GM12874 (cell line): Measurements from ENCODE around the gene SYT2.

Experiments used
- TF ChIP-seq, protein P1 (sequence below): IDR thresholded peaks from 2 replicates; pipeline ENCODE4 v1.5.1; 2011; ENCODE audit warnings: low read depth, mild to moderate bottlenecking, control low read depth, low read length, moderate library complexity; ENCODE audit not compliant: insufficient read depth

The SYT2 gene

DNA sequence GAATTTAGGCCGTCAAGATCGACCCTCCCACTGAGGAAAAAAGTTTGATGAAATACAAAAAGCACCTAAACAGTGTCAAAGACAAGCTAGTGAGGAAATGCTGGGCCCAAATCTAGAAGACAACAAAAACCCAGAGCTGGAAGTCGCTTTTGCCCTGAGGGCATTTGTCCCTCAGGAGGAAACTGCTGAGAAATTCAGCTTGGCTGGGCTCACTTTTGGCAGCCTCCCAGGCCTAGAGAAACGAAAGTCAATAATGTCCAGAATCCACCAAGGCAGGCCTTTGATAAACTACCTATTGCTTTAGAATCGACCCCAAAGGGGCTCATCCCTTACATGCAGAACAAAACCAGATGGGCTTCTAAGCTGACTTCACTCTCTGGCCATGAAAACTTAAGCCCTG lies 38.9 kb downstream of the SYT2 start:
- TF ChIP-seq, protein P1, sequence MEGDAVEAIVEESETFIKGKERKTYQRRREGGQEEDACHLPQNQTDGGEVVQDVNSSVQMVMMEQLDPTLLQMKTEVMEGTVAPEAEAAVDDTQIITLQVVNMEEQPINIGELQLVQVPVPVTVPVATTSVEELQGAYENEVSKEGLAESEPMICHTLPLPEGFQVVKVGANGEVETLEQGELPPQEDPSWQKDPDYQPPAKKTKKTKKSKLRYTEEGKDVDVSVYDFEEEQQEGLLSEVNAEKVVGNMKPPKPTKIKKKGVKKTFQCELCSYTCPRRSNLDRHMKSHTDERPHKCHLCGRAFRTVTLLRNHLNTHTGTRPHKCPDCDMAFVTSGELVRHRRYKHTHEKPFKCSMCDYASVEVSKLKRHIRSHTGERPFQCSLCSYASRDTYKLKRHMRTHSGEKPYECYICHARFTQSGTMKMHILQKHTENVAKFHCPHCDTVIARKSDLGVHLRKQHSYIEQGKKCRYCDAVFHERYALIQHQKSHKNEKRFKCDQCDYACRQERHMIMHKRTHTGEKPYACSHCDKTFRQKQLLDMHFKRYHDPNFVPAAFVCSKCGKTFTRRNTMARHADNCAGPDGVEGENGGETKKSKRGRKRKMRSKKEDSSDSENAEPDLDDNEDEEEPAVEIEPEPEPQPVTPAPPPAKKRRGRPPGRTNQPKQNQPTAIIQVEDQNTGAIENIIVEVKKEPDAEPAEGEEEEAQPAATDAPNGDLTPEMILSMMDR = no peak

DNA sequence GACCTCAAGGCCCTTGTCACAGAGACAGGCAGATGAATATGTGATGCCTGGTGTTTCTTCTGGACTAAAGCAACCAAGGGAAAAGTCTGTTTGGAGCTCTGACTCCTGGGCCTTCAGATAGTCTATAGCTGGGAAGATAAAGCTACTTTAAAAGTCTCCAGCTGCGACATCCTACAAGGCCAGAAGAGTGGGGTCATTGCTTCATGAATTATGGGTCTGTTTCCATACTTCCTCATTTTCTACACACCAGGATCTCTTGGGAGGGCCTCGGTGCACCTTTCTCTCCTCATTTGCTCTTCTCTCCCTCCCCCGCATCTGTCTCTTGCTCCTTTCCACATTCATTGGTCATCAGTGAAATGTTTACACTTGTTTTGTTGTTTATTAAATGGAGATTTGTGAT lies 44.8 kb downstream of the SYT2 start:
- TF ChIP-seq, protein P1 = no peak

DNA sequence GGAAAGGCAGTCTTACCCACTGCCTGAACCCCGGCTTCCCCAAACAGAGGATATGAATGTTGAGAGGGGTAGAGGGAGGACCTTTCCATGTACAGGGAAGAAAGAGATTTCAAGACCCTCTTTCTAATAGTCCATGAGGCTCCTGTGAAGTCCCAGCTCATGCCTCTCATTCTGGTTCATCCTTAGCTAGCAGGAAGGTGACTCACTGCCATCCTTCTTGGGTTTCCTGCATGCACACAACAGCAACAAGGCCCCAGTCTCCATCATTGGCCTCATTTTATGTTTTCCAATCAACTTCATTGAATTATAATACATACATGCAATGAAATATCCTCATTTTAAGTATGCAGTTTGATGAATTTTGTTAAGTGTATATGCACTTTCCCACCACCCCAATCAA lies 46.2 kb downstream of the SYT2 start:
- TF ChIP-seq, protein P1 = no peak

DNA sequence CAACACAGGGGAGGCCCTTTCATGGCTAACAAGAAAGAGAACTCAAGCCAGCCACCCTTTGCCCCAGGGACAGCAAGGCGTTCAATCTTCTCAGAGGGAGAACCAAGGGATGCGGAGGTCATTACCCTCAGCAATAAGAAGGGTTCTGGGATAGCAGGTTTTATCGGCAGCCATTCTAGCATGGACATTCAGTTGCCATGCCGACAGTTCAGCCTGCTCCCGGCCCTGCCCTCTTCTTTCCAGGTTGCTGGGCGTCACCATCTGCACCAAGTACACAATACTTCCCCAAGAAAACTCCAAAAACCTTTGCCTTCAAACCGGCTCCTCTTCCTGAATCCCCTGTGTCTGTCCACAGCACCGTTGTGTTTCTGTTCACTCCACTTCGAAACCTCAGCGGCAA lies 47.1 kb downstream of the SYT2 start:
- TF ChIP-seq, protein P1 = no peak

DNA sequence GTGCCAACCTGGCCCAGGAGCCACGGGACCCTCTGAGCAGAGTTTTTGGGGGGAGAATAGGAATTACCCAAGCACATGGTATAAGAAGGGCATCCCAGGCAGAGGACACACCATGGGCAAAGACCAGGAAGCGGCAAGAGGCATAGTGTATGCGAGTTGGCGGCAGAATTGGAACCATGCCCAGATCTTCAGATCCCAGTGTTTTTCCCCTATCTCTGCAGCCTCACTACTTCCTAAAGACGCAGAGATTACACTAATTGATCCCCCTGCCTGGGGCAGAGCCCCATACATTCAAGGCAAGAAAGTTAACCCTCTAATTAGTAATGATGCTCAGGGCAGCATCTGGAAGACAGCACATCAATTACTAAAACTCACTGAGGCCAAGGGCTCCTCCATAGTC lies 48.2 kb downstream of the SYT2 start:
- TF ChIP-seq, protein P1 = no peak

DNA sequence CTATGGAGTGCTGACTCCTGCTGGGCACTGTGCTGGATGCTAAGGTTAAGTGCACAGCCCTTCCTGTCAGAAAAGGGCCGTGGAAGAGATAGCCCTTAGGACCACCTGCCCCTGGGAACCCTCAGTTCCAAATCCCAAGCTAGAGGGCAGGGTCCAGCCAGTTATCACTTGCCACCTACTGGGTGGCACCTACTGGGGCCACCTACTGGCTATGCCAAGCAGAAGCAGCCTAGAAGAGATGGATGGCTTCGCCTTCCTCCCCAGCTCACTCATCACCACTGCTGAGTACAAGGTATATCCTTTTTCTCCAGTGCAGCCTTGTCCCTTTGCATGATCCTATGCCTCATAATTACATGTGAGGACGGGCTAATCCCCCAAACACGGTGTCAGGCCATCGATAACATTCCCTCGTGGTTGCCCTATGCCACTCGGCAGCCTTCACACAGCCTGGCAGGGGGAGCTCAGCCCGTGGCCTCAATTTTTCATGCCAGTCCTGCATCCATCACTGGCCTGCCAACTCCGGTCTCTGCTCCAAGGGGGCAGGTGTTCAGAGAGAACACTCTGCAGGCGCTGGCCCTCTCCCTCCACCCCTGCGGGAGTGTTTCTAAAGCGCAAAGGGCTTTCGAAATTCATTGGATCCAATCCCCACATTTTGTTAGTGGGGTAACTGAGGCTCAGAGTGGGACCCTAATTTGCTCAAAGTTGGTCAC lies 49.0 kb downstream of the SYT2 start:
- TF ChIP-seq, protein P1 = peak; percentile 48

DNA sequence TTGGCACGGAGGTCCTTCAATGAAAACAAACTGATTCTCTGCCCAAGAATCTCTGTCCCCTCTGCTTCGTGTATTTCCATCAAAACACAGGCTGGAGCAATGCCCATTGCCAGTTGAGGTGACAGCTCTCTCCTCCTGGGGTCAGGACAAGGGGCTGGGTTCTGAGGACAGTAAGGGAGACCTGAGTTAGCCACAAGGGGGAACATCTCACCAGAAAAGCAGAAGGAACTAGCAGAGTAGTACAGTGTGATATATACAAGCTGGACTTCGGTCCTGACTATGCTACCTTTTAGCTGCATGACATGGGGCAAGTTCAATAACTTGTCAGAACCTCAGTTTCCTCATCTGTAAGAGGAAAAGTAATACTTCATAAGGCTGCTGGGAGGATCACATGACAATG lies 50.3 kb downstream of the SYT2 start:
- TF ChIP-seq, protein P1 = no peak
